Prostate gland (tissue), 2 donors: Measurements from ENCODE around the gene RARRES2. TPM values are rescaled to one million over a fixed set of nuclear protein-coding genes. Genes with fewer than 3 reads are reported as not detected.

Source experiments
- DNase-seq: peaks from one replicate; pipeline ENCODE4 v3.0.0-alpha.2; 2019; ENCODE audit warnings: low spot score
- H3K27ac ChIP-seq, 2 donors: fragments of 200-600 bp; sonication (generic); 2 replicates each; pipeline ENCODE4 v1.5.1; 2017 to 2019
- H3K27me3 ChIP-seq: fragments of 200-600 bp; sonication (generic); replicated peaks from 2 replicates; pipeline ENCODE4 v1.5.1; 2019; ENCODE audit not compliant: insufficient read depth
- H3K36me3 ChIP-seq, 2 donors: fragments of 200-600 bp; sonication (generic); 1 replicate in 1 of 2; 2 replicates in 1 of 2; pipeline versions ENCODE4 v1.5.1 to v1.8.1; 2017 to 2019
- H3K4me1 ChIP-seq: fragments of 200-600 bp; sonication (generic); replicated peaks from 2 replicates; pipeline ENCODE4 v1.5.1; 2019
- H3K4me3 ChIP-seq, 2 donors: fragments of 200-600 bp; sonication (generic); 2 replicates each; pipeline ENCODE4 v1.5.1; 2017 to 2019
- H3K9me3 ChIP-seq: fragments of 200-600 bp; sonication (generic); 2 replicates; pipeline ENCODE4 v1.5.1; 2017
- POLR2A ChIP-seq: fragments of 450-650 bp; IDR thresholded peaks from one replicate; pipeline ENCODE4 v1.6.1; 2016; ENCODE audit warnings: antibody characterized with exemption, mild to moderate bottlenecking
- POLR2AphosphoS5 ChIP-seq: sonication (generic); formaldehyde crosslinking; IDR thresholded peaks from one replicate; pipeline ENCODE4 v1.6.1; 2017; ENCODE audit warnings: antibody characterized with exemption
- WGBS: methylation state at CpG from one replicate; pipeline ENCODE4 v1.1.5; 2018; 5-methylcytosine and 5-hydroxymethylcytosine counted together
- intact Hi-C: fragments of 100-400 bp; cut with DNase I; formaldehyde crosslinking; loops from one replicate; pipeline ENCODE4 v1.14.2; 2022
- total RNA-seq, 2 donors: library from RNA; depleted of rRNA; stranded (reverse); fragments of >200 nt; gene quantifications; one replicate each; pipeline ENCODE4 v1.1.0, GENCODE V29; 2016
- TF ChIP-seq, protein P1 (sequence below), 4 experiments: fragments of 200-600 bp in 2 of 4; fragments of 450-650 bp in 2 of 4; sonication (generic) in 2 of 4; IDR thresholded peaks; 1 replicate in 3 of 4; 2 replicates in 1 of 4; pipeline ENCODE4 v1.5.1; 2016 to 2019; ENCODE audit warnings: antibody characterized with exemption in 4 of 4, mild to moderate bottlenecking in 2 of 4, moderate library complexity in 2 of 4

RARRES2 gene
- total RNA-seq, 2 donors from 2014 or later, result 98.8 to 99.8 TPM

DNA sequence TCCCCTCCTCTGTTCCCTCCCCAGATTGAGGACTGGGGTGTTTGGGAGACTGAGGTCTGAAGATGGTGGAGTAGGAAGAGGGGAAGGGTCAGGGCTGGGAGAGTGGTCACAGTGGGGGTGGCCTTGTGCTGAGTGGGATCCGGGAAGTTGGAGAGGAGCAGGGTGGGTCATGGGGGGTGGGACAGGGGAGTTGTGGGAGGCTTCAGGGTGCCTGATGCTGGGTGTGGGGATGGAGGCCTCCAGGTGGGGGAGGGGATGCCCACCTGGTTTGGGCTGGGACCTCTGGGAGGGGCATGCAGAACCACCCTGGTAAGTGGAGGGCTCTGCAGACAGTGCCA is 40.3 kb upstream of the RARRES2 start:
- TF ChIP-seq POLR2AphosphoS5 (no peak), POLR2A (no peak)
- TF ChIP-seq, protein P1, sequence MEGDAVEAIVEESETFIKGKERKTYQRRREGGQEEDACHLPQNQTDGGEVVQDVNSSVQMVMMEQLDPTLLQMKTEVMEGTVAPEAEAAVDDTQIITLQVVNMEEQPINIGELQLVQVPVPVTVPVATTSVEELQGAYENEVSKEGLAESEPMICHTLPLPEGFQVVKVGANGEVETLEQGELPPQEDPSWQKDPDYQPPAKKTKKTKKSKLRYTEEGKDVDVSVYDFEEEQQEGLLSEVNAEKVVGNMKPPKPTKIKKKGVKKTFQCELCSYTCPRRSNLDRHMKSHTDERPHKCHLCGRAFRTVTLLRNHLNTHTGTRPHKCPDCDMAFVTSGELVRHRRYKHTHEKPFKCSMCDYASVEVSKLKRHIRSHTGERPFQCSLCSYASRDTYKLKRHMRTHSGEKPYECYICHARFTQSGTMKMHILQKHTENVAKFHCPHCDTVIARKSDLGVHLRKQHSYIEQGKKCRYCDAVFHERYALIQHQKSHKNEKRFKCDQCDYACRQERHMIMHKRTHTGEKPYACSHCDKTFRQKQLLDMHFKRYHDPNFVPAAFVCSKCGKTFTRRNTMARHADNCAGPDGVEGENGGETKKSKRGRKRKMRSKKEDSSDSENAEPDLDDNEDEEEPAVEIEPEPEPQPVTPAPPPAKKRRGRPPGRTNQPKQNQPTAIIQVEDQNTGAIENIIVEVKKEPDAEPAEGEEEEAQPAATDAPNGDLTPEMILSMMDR (IDR thresholded peaks at IDR 0.05), result no peak
- Histone ChIP-seq H3K9me3 (no peaks in the 10 kb centered on the region), H3K27ac (peak overlapping the region in 1 of 2 donors; percentile 37), H3K27me3 (no peaks in the 10 kb centered on the region), H3K4me3 (no peak overlapping the region), H3K4me1 (peaks cover 16% of the 10 kb centered on the region), H3K36me3 (no peaks in the 10 kb centered on the region)
- no peak for DNase-seq
- WGBS, result 81% methylated on average over 1 of the region's 1 CpG
- intact Hi-C loops, result loop anchor here (10.0 kb wide), 1 partner anchor 87 kb away; no protein-coding TSS in a partner anchor

DNA sequence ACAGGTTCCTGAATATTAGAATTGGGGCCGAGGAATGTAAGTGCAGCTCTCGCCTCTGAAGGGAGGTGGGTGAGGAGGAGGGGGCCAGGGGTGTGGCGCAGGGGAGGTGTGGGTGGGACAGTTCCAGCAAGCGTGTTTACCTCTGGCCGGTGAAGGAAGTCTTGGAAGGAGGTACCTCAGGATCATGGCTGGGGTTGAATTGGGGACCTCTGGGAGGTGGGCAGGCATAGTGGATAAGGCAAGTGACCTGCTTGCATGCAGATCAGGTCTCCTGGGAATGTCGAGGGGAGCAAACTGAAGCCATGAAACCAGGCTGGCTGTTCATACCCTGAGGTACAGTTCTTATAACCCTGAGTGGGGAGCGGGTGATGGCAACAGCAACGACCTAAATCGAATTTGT is 39.7 kb upstream of the RARRES2 start:
- peak; percentile 33 for DNase-seq

DNA sequence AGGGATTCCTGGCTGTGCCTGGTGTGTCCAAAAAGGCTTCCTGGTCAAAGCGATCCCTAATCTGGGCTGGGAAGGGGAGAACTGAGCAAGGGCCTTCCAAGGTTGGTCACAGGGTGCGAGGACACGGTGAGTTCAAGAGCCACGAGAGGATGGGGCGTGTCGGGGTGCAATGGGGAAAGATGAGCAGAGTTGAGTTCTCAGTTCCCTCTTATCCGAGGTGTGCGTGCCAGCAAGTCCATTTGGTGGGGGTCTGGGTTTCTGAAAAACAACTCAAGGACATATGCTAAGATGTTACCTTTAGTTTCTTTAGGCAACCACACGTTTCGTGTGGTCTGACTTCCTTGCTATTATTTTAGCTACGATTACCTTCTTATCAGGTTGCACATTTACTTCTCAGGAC is 39.0 kb upstream of the RARRES2 start:
- WGBS, result 48% methylated on average over 11 of the region's 11 CpGs
- H3K4me1 ChIP-seq, result peaks cover 16% of the 10 kb centered on the region
- DNase-seq, result no peak

More for the DNA sequence above, 39.7 kb upstream of the RARRES2 start:
- H3K27ac ChIP-seq, result peak overlapping the region; percentile 21 to 37
- intact Hi-C loops, result loop anchor here (10.0 kb wide), 1 partner anchor 86 kb away; no protein-coding TSS in a partner anchor
- no peaks in the 10 kb centered on the region for H3K9me3 ChIP-seq
- 47% methylated on average over 9 of the region's 9 CpGs for WGBS
- peaks cover 16% of the 10 kb centered on the region for H3K4me1 ChIP-seq
- H3K27me3 ChIP-seq, result no peaks in the 10 kb centered on the region
- TF ChIP-seq POLR2A (no peak), POLR2AphosphoS5 (no peak)
- TF ChIP-seq, protein P1 (IDR thresholded peaks at IDR 0.05), result no peak
- no peaks in the 10 kb centered on the region for H3K36me3 ChIP-seq
- H3K4me3 ChIP-seq, result no peak overlapping the region

DNA sequence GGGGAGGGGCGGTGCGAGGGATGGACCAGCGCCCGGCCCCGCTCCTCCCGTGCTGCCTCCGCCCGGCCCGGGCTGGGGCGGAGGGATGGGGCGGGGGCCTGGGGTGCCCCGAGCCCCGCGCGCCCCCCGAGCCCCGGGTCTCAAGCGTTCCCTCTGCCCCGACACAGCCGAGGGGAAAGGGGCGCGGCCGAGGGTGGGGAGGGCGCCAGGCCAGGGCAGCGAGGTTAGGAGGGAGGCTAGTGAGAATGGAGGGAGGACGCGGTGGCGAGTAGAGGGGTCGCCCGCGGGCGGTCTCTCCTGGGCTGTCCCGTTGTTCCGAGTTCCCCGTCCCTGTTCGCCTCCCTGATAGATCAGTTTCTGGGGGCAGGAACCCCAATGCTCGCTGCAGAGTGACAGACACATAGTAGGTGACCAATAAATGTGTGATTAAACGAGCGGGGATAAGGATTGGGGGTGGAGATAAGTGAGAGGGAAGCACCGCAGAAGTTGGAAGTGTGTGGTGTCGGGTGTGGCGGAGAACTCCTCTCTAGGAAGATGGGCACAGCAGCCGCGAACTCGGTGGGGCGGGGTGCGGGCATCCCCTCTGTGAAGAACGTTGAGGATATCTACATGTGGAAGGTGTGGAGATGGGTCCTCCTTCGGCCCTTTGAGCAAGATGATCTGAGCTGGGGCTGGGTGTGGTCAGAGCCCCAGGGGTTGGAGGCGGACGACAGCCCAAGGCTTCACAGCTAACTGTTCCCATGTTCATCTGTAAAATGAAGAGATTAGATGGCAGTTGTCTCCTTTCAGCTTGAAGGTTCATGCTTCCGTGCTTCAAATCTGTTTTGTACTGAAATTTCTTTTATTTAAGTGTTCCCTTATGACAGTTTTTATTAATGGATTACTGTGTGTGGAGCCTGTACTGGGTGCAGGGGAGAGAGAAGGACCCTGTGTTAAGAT is 38.3 kb upstream of the RARRES2 start:
- WGBS, result 2% methylated on average over 52 of the region's 52 CpGs
- no peaks in the 10 kb centered on the region for H3K36me3 ChIP-seq
- intact Hi-C loops, result loop anchor here (10.0 kb wide), 1 partner anchor 85 kb away; no protein-coding TSS in a partner anchor
- no peak for TF ChIP-seq POLR2A
- TF ChIP-seq, protein P1 (IDR thresholded peaks at IDR 0.05), result no peak
- TF ChIP-seq POLR2AphosphoS5, result no peak
- no peak for DNase-seq
- no peaks in the 10 kb centered on the region for H3K27me3 ChIP-seq
- peak overlapping the region; percentile 89 to 95 for H3K4me3 ChIP-seq
- H3K27ac ChIP-seq, result peak overlapping the region; percentile 93 to 94
- H3K4me1 ChIP-seq, result peaks cover 16% of the 10 kb centered on the region
- no peaks in the 10 kb centered on the region for H3K9me3 ChIP-seq

More for the DNA sequence above, 39.0 kb upstream of the RARRES2 start:
- intact Hi-C loops, result loop anchor here (10.0 kb wide), 1 partner anchor 86 kb away; no protein-coding TSS in a partner anchor
- TF ChIP-seq POLR2A (no peak), POLR2AphosphoS5 (no peak)
- TF ChIP-seq, protein P1 (IDR thresholded peaks at IDR 0.05), result no peak
- Histone ChIP-seq H3K27me3 (no peaks in the 10 kb centered on the region), H3K27ac (peak overlapping the region; percentile 21 to 37), H3K36me3 (no peaks in the 10 kb centered on the region), H3K4me3 (peak overlapping the region in 1 of 2 donors; percentile 95), H3K9me3 (no peaks in the 10 kb centered on the region)
